Gastrocnemius medialis (tissue), 4 donors: ENCODE measurements around the gene ATF6B. TPM values are rescaled to one million over a fixed set of nuclear protein-coding genes. Genes with fewer than 3 reads are reported as not detected.

ENCODE experiments used
- ATAC-seq, 2 donors: fragments of 150-250 bp; one replicate each; pipeline ENCODE4 v1.9.1; 2016
- DNase-seq, 2 donors: peaks; one replicate each; pipeline ENCODE4 v3.0.0-alpha.2; 2019
- H3K27ac ChIP-seq, 4 donors: fragments of 200-600 bp; sonication (generic); 1 replicate in 1 of 4; 2 replicates in 3 of 4; pipeline ENCODE4 v1.5.1; 2016 to 2018; ENCODE audit warnings: mild to moderate bottlenecking in 2 of 4, moderate library complexity in 1 of 4
- H3K27me3 ChIP-seq, 3 donors: fragments of 200-600 bp; sonication (generic) in 2 of 3; 1 replicate in 1 of 3; 2 replicates in 2 of 3; pipeline versions ENCODE4 v1.5.1 to v1.6.0; 2016 to 2019; ENCODE audit warnings: mild to moderate bottlenecking in 1 of 3, moderate library complexity in 1 of 3
- H3K36me3 ChIP-seq, 2 donors: fragments of 200-600 bp; sonication (generic) in 1 of 2; one replicate each; pipeline ENCODE4 v1.5.1; 2017 to 2018
- H3K4me1 ChIP-seq, 2 donors: fragments of 200-600 bp; sonication (generic) in 1 of 2; one replicate each; pipeline ENCODE4 v1.5.1; 2016 to 2017; ENCODE audit warnings: mild to moderate bottlenecking in 2 of 2
- H3K4me3 ChIP-seq, 4 donors: fragments of 200-600 bp; sonication (generic) in 3 of 4; 1 replicate in 1 of 4; 2 replicates in 3 of 4; pipeline ENCODE4 v1.5.1; 2016 to 2019; ENCODE audit warnings: mild to moderate bottlenecking in 2 of 4
- H3K9me3 ChIP-seq, 3 donors: fragments of 200-600 bp; sonication (generic) in 2 of 3; 1 replicate in 1 of 3; 2 replicates in 2 of 3; pipeline ENCODE4 v1.5.1; 2016 to 2019
- CTCF ChIP-seq, 5 experiments: fragments of 450-650 bp in 3 of 5; fragments of 200-600 bp in 2 of 5; sonication (generic) in 2 of 5; IDR thresholded peaks in 4 of 5; conservative IDR thresholded peaks in 1 of 5; 1 replicate in 4 of 5; 2 replicates in 1 of 5; pipeline ENCODE4 v1.5.1; 2016 to 2019; ENCODE audit warnings: antibody characterized with exemption in 5 of 5, mild to moderate bottlenecking in 3 of 5, moderate library complexity in 3 of 5
- POLR2A ChIP-seq, 2 donors: fragments of 450-650 bp; IDR thresholded peaks; one replicate each; pipeline ENCODE4 v1.6.1; 2017; ENCODE audit warnings: antibody characterized with exemption in 2 of 2, mild to moderate bottlenecking in 2 of 2, moderate library complexity in 2 of 2
- in situ Hi-C, 4 donors: fragments of 200-750 bp; cut with MboI; loops; one replicate each; pipeline versions ENCODE4 v1.15.0 to v1.8.0; 2017; ENCODE audit warnings: low sequenced_read_pairs in 4 of 4
- intact Hi-C: fragments of 100-400 bp; cut with DNase I; formaldehyde crosslinking; loops from one replicate; pipeline ENCODE4 v1.15.1; 2023; ENCODE audit warnings: low total_unique reads
- total RNA-seq, 4 donors: library from RNA; depleted of rRNA; stranded (reverse); fragments of >200 nt; gene quantifications; one replicate each; pipeline versions ENCODE4 v1.1.0 to v1.2.3, GENCODE V29; 2016

ATF6B gene
- total RNA-seq, 4 donors from 2014 or later: 6.8 to 18.4 (median 9.5) TPM

DNA sequence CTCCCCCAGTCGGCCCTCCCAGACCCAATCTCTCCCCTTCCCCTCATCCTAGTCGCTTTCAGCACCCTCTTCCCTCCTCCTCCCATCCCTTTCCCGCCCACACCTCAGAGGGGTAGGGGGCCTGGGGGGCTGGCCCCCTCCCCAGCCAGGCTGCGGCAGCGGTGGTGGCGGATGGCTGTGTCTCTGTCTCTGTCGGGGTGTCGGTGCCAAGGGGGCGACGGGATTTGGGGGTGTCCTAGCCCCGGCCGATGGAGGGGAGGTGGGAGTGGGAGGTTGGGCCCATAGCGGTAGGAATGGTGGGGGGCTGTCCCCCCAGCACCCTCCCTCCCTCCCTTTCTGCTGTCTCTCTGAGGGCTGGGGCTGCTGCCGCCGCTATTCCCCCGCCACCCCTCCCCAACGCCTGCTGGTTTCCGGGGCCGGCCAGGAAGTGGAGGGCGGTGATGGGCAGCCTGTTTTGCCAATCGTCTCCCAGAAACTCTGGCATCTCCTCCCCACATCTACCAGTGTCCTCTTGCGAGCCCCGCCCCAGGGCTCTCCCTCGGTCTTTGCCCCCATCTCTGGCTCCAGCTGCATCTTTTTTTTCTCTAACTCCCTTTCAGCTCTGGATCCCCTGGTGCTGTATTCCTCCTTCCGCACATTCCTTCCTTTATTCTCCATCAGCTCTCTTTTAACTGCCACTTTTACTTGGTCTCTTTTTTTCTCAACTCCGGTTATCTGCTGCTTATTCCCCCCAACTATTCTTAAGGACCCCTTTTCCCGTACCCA is 47.8 kb upstream of the ATF6B start, which contains the start of gene AGPAT1:
AGPAT1 (minus strand) TSS at position 374 of the 765 bp plus-strand sequence. CDS start 4,588 bp downstream, outside the sequence.
- ATAC-seq (peak; percentile 56 to 63), DNase-seq (peak; percentile 96 to 98)
- Histone ChIP-seq H3K36me3 (peaks cover 0 to 13% of the 10 kb centered on the region in 2 donors), H3K4me1 (peaks cover 35 to 40% of the 10 kb centered on the region in 2 donors), H3K27ac (peak within 1 kb of the TSS; percentile 92 to 99 (median 96)), H3K4me3 (peak within 1 kb of the TSS; percentile 81 to 99 (median 96)), H3K9me3 (no peaks in the 10 kb centered on the region), H3K27me3 (no peaks in the 10 kb centered on the region)
- intact Hi-C loops: loop anchor here (1.0 to 10.0 kb wide), 8 partner anchors 46 to 1139 kb away; partner anchors contain the start of genes B3GALT4, BRD2, CSNK2B and DXO
- in situ Hi-C loops: loop anchor here in 3 of 4 donors (25.0 kb wide), 6 partner anchors 214 to 1564 kb away; partner anchors contain the start of genes BRD2 (in 3 of the 3), HLA-DMA (in 3 of the 3), APOM (in 2 of the 3) and BAG6 (in 2 of the 3)
- TF ChIP-seq POLR2A (IDR thresholded peaks at IDR 0.05): peak; percentile 69 to 83
- no peak for TF ChIP-seq CTCF (IDR thresholded peaks at IDR 0.05 in 4 of 5, conservative IDR thresholded peaks at IDR 0.05 in 1 of 5)

GRCh38 chr6:32175322-32175710 is 47.3 kb upstream of the ATF6B start:
- intact Hi-C loops: loop anchor here (5.0 to 10.0 kb wide), 6 partner anchors 201 to 1139 kb away; partner anchors contain the start of genes B3GALT4, BRD2, CSNK2B and DXO
- TF ChIP-seq POLR2A (IDR thresholded peaks at IDR 0.05) (no peak), CTCF (IDR thresholded peaks at IDR 0.05 in 4 of 5, conservative IDR thresholded peaks at IDR 0.05 in 1 of 5) (no peak)
- ATAC-seq (no peak), DNase-seq (no peak)
- Histone ChIP-seq H3K27ac (peak overlapping the region; percentile 92 to 99 (median 96)), H3K4me3 (peak overlapping the region; percentile 81 to 99 (median 96)), H3K36me3 (peaks cover 0 to 10% of the 10 kb centered on the region in 2 donors), H3K9me3 (no peaks in the 10 kb centered on the region), H3K4me1 (peaks cover 35 to 37% of the 10 kb centered on the region in 2 donors), H3K27me3 (no peaks in the 10 kb centered on the region)
- in situ Hi-C loops: loop anchor here in 3 of 4 donors (25.0 kb wide), 6 partner anchors 213 to 1563 kb away; partner anchors contain the start of genes BRD2 (in 3 of the 3), HLA-DMA (in 3 of the 3), APOM (in 2 of the 3) and BAG6 (in 2 of the 3)

- no peak for ATAC-seq
These were observed 46.4 kb upstream of the ATF6B start for GRCh38 chr6:32174416-32174815.

More at GRCh38 chr6:32174416-32174815, 46.4 kb upstream of the ATF6B start:
- Histone ChIP-seq H3K4me1 (peaks cover 29 to 31% of the 10 kb centered on the region in 2 donors), H3K4me3 (no peak overlapping the region), H3K27ac (no peak overlapping the region), H3K9me3 (no peaks in the 10 kb centered on the region), H3K27me3 (no peaks in the 10 kb centered on the region), H3K36me3 (peaks cover 0 to 12% of the 10 kb centered on the region in 2 donors)
- TF ChIP-seq CTCF (IDR thresholded peaks at IDR 0.05 in 4 of 5, conservative IDR thresholded peaks at IDR 0.05 in 1 of 5) (no peak), POLR2A (IDR thresholded peaks at IDR 0.05) (no peak)
- intact Hi-C loops (loop anchor here (10.0 kb wide), 3 partner anchors 200 to 1140 kb away; partner anchors contain the start of genes B3GALT4, DXO, RPS18 and TAPBP), in situ Hi-C loops (no loop called here)
- DNase-seq: no peak
